ENCODE results near the gene HHLA2.
A peak's percentile ranks its signal among the peaks of the same experiment; 100 is the strongest.

HHLA2 gene

DNA sequence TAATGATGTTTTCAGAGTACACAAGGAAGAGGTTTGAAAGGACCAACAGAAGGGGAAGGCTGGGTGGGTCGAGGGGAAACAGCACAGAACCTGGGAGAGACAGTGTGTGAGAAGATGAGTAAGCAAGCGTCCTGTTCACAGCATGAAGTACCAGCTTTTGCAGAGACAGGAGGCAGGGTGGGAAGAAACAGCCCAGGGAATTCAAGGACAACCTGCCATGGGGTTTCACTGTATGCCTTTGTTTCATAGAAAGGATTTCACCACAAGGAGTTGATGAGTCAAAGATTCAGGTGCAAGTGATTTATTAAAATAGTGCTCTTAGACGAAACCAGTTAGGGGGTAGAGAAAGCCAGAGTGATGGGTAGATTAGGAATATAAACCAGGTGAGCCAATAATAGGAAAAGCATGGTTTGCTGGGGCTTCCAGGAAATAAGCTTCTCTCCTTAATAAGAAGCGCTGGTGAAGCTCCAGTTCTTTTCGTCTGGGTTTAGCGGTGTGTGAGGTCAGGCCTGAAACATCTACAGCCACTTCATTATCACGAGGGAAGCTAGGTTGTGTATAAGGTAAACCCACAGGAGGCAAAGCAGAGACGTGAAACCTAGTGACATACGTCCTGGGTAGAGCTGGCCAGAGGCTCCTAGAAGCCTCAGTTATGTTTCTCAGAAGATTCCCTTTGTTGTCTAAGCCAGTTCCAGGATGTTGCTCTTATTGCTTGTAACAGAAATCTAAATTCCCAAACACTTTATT is 3.9 kb downstream of the HHLA2 start:
- no peak for DNase-seq

DNA sequence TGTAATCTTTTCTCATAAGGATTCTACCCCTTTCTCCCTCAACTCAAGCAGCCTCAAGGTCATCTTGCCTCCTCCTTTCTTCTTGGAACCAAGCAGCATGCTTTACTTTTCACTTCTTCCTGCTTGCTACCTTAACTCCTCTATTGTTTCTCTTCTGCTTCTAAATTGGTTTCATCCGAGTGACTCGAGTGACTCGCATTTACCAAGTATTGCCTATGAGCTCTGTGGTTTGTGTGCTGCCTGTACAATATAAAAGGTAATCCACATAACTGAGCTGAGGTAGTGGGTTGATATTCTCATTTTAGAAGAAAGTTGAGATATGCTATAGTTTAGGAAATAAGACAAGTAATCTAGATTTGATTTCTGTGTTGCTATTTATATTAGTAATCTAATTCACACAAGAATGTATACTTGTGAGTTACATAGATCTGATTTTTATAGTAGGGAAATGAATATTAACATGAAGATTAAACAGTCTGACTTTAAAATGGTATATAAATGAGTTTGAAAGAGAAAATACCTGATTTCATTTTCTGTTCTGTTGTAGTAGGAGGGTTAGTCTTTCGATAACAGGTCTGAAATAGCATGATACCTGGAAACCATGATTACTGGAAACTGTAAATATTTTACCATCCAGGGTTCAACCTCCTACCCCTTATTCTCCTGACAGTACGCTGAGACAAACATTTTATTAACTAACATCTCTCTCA is 5.5 kb downstream of the HHLA2 start:
- DNase-seq, result no peak

DNA sequence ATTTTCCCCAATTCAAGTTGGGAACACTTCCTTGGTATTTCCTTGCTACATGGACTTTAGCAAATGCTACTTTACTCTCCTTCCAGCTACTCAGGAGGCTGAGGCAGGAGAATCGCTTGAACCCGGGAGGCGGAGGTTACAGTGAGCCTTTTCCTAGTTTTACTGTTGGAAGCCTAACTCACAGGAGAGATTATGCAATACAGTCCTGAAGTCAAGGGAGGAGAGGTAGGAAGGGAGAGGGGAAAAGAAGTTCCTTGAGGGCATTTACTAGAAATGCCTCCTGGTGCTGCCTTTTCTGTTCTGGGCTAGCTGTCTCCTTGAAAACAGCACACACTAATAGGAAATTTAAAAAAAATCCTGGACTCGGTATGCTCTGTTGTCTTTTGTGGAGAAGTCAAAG is 6.2 kb downstream of the HHLA2 start:
- no peak for DNase-seq

DNA sequence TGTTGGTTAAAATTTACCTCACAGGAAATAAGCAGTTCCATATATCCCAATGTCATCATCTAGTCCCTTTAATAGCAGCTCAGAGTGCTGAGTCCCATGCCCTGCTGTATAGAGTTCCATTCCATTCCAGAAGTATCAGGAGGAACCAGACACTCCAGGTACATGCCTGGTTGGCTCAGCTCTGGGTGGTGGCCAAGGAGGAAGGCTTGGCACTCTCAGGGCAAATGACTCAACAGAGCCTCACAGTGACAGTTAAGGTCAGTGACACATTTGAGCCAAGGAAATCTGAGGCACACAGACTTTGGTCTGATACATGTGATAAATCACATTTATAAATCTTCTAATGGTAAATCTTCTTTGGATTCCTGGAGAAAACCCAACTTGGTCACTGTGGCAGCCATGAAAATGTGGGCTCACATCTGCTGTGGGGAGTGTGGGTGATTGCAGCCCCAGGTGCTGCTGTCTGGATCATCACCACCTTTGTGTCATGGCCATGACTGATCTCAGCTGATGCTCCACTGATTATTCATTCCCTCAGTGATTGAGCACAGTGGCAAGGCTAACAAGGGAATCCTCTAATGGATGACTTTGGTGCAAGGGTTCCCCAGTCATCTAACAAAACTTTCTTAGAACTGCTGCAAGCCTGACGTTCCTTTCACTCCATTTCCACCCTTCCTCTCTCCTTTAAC is 9.3 kb downstream of the HHLA2 start:
- no peak for DNase-seq

DNA sequence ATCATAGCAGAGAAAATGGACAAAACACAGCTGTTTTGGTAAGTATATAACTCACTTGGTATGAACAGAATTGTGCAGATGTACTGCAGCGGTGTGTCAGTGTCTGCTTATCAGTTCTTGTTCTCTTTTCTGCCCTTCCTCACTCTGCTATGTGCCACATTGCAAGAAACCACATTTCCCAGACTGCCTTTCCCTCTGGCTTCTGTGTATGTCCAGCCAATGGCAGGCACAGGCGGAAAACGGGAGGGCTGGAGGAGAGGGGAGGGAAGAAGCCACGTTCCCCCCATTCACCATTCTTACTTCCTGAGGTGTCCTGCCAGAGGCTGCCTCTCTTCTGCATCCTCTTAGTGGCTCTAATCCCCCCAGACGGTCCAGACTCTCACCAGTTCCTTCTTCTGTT is 15.4 kb downstream of the HHLA2 start:
- no peak for DNase-seq

DNA sequence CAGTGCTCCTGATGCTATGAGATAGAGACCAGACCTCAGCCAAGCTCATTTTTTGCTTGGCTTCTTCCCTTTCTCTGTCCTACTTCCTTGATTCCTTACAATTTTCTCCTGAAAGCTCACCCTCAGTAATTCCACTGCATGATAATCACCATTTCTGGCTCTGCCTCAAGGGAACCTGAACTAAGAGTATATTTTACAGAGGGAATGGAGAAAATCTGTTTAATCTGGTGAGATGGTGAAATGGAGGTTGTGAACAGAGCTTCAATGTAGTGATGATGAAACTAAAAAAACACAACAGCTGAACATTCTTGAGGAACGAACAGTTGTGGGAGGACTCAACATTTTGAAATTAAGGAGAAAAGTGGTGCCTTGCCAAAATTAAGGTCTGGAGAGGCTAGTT is 16.3 kb downstream of the HHLA2 start:
- DNase-seq, result no peak

DNA sequence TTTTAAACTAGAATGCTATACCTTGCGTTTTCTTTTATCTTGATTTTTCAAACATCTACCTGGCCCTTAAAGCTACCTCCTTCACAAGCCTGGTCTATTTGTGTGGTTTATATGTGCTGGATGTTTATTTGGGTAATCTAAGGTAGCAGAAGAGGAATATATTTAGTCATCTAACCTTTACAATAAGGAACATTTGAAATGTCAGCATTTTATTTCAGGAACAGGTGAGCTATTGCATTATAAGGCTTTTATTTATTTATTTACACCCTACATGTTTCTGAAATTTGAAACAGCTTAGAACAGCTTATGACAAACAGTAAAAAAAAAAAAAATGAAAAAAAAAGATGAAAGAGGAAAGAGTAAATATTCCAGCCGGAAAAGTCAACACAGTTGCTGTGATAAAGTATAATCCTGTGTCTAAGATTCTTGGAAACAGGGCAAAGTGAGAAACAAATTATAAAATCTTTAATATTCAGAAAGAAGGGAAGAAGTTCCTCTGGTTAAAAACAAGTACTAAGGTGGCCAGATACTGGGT is 19.5 kb downstream of the HHLA2 start:
- no peak for DNase-seq

DNA sequence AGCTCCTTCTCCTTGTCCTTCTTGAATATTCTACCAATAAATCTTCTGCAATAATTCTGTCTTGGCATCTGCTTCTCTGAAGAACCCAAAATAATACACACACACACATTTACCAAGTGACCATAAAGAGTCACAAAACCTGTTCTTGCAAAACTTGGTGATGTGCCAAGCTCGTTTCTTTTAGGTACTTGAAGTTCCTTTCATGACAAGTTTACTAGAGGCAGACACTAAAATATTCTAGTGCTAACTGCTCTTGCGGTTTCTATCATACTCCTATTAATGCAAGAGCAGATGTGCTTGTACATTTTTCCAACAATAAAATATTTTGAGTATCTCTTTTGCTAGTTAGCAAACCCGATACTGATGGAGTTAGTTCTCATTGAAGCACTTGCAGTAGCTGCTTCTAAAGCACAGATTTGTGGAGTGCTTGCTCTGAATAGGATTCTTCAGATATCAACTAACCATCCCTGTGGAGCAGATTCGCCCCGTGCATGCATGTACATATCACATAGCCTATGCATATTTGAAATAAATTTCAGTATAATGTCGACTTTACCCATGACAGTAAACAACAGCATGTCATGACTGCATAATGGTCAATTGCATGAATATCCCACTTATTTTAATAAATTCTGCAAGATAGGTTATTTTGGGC is 23.2 kb downstream of the HHLA2 start:
- DNase-seq, result peak; percentile 98

DNA sequence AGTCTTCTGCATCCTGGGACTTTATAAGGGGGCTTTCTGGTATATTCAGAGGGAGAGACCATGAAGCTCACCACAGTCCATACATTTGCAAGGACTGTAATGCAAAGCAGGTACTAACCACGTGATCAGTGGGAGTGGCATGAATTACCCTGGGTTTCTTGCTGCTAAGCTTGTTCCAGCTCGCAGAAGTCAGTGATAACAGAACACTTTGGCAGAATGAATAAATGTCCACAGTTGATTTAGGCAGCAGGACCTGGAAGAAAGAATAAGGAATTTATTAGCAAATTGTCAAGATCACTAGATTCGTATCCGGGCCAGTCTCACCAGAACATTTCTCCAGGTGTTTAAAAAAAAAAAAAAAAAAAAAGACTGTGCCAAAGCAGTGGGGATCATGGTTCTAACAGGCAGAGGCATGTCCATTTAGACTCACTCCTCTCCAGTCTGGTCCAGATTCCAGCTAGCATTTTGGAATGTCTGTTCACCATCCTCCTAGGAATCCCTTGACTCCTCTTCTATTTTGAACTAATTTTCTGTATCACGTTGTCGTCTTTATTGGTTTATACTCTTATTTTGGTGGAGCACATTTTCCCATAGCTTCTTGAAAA is 24.5 kb downstream of the HHLA2 start:
- DNase-seq, result no peak

DNA sequence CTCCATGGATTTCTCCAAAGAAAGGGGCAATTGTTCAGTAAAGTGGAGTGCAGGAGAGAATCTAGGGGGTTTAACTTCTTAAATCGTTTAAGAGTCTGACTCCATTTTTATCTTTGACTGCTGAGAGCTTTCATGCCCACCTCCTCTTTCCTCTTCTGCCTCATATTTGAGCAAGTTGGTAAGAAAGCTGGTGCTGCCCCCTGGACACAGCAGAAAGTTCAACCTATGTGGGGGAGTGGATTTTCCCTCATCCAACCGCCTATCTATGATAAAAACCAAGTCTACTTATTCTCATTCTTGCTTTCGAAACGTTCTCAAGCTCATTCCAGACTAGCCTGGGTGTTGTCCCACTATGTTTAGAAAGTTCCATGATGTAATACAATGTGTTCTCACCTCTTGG is 26.0 kb downstream of the HHLA2 start:
- no peak for DNase-seq

DNA sequence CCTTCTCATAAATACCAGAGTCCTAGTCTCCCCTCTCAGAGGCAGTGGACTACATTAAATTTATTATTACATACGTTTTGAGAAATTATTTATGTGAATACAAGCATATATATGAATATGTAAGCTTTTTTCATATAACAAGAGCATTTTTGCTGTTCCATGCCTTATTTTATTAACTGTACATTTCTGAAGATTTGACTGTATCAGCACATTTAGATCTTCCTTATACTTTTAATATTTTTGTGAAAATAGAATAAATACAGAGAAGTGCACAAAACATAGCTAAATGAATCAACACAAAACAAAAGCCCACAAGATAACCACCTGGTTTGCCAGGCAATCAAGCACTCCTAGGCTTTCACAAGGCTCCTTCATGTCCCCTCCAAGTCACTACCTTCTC is 27.8 kb downstream of the HHLA2 start:
- DNase-seq, result no peak

DNA sequence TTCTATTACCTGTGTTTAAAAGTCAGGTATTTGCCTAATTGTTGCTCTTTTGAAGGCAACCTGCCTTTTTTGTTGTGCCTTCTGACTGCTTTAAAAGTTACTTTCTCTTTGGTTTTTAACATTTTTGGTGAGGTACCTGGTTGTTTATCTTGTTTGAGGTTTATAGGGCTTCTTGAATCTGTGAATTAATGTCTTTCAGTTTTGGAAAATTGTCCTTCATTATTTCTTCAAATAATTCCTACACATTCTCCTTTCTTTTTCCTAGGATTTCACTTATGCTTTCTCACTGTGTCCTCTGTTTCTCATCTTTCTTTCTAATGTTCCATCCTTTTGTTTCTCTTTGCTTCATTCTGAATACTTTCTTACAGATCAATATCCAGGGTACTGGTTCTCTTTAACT is 30.8 kb downstream of the HHLA2 start:
- DNase-seq, result no peak

DNA sequence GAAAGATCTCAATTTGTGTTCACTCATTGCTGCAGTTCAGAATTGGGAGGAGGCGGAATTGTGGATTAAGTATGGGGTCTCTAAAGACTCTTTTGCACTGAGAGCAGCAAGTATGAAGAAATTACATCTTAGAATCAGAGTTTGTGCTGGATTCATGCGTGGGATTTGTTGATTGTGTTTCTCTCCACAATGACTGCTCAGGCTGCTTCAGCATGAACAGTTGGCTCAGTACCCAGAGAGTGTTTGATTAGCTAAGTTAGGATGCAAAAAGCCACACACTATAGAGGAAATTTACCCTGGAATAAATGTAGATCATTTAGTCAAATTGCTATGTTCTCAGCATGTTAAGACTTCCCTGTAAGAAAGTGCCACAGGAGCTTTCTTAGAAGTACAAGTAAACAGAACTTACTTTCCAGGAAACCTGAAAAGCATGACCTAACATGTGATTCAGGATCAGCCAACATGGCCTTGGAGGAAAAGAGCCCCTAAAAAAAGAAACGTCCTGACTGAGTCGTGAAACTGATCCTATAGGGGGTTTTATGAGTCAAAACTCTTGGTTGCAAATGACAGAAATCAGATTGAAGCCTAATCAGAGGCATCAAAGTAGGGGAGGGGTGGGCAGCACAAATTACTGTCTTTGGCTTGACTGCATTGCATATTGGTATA is 32.6 kb downstream of the HHLA2 start:
- no peak for DNase-seq

DNA sequence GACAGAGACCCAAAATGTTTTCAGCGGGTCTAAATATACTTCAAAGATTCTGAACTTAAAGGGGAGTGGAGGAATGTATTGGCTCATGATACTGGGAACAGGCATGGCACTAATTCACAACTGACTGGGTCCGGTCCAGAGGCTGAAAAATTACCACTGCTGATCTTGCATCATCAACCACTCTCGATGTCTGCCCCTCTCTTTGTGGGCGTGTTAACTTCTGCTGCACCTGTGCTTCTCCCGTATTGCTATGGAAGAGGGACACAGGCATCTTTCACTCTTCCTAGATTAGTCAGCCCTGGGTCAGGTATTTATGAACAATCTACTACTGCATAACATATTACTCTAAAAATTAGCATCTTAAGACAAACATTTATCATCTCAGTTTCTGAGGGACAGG is 33.2 kb downstream of the HHLA2 start:
- DNase-seq, result no peak

DNA sequence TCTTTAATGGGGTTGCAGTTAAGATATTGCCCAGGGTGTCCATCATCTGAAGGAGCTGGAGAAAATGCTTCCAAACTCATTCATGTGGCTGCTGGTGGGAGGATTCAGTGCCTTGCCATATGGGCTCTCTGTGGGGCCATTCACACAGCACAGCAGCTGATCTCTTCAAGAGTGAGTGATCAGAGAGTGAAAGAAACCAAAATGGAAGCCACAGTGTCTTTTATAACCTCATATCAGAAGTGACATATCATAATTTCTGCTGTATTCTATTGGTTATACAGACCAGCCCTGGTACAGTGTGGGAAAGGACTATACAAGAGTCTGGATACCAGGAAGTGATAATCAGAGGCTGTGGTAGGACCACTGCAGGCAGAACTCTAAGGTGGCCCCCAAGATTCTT is 33.6 kb downstream of the HHLA2 start:
- no peak for DNase-seq

DNA sequence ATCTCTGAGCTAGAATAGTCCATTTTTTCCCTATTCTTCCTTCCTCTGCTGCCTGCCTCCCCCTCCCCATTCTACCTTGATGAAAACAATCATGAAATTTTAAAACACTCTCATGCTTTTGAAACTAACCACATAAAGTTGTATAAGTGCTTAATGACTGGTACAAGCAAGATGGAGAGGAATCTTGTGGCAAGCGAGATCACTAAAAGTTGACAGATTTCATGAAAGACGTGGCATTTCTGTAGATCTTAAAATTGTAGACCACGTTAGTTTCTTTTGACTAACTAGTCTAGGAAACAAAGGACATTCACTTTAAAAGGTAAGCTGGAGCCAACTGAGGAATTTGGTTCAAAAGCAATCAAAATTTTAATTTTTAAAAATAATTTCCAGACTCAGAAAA is 35.4 kb downstream of the HHLA2 start:
- DNase-seq, result no peak

DNA sequence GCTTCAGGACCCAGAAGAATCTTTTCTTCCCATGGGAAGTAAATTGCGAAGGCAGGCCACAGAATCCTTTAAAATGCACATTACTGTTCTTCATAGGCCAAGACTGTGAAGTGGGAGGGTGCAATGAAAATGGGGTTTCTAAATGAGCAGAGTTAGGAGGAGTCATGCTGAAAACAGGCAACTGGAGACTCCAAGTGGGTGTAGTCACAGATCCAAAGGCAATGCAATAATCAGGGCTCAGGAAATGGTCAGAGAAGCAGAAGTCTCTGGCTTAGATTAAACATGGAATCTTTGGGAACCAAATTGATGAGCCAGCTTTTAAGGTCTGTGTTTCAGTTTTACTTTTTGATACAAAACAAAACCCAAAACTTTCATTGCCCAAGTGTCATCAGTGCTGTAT is 37.6 kb downstream of the HHLA2 start:
- DNase-seq, result no peak

DNA sequence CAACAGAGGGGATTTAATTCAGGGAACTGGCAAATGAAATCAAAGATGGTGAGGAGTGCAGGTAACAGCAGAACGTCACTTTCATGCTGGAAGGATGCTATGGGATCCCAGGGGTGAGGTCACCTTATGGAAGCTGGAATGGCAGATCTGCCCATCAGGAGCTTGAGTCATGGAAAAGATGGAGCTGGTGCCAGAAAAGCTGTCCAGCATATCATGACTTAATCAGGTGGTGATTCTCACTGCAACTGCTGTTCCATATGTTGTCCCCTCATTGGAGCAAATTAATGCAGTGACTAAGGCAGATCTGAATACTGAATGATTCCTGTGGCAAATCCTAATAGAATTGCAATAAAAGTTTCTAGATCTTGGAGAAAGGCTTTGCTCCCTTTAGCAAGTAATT is 38.4 kb downstream of the HHLA2 start:
- DNase-seq, result no peak

DNA sequence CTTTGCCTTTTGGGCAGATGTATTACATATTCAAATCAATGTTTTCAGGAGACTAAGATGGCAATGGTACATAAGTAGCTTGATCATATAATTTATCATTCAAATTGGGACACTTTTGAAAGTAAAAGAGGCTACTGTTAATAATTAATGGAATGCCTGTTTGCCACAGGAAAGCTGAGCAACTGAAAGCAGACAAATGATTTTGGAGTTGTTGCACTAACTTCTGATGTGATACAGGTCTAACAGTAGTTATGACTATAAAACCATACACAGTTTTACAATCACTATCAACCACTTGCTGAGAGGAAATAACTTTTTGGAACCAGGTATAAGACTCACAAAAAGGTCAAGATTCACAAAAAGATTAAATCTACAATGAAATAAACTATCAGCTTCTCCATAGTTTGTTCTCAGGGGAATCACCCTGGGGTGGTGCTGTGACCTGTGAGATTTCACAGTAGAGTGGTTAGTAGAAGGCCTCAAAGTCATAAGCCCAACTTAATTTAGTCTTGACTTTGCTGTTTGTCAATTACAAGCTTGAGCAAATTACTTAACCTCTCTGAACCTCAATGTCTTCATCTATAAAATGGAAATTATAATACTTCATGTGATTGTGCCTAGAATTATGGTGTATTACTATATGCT is 42.7 kb downstream of the HHLA2 start:
- DNase-seq, result no peak

DNA sequence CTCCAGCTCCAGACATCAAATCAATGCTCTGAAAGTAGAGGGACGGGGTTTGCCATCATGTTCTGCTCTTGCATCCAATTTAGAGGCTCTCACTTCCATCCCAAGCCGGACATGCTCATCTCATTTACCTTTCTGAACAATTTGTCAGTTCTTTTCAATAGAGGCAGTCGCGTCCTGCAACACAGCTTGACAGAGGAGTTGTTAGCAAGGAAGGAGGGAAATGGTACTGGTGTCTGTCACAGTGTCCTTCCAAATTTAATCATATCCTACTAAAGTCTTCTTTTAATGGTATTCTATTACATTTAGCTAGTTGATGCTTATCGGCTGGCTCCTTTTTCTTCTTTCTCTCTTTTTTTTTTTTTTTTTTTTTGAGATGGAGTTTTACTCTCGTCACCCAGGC is 45.6 kb downstream of the HHLA2 start:
- no peak for DNase-seq

DNA sequence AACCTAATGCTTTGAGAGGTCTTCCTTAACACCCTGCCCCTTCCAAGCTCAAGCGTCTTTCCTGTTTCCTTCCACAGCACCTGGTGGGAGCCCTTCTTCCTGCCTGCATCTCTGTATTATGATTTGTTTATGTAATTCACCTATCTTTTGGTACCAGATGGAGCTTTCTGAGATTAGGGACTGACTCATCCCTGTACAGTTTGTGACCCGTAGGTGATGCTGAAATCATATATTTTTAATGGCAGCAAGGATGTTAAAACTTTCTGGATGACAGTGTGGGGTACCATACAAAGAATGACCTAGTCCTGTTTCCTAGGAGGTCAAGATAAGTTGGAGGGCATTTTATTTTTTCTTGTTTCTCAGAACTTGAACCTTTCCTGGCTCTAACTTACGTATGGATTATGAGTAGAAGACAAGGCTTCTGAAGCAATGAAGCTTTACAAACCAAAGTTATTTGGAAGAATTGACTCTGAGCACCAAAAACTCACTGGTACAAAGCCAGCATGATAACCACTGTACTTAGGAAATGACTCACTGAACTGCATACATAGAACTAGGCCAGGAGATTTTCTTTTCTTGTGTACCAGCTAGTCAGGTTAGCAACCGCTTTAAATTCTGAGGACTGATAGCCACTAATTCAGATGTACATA is 46.6 kb downstream of the HHLA2 start:
- no peak for DNase-seq
